NCI-H2196 treated with DMSO at 0.1 percent for 48 hours (cell line): ENCODE results near the gene LUZP1.

Experiments used
- DNase-seq: peaks from one replicate; lab custom pipeline; 2025; ENCODE audit not compliant: unreplicated experiment; lab: John Stamatoyannopoulos, UW

Gene LUZP1

DNA sequence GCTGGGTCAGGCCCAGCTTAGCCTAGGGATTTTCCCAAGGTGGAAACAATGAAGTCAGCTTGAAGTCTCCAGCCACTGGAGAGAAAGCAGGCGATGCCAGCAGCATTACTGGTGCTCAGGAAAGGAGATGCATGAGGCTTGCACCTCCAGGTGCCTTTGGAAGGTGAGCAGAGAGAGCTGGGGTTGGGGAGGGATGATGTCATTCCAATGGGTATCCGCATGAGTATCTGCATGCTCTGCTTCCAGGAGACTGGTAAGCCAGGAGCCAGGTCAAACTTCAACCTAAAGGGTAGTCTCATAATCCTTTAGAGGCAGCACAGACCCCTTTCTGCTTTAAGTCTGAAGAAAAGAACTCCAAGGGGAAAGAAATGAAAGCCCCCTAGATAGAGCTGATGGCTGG is 80.6 kb downstream of the LUZP1 start:
- no peak for DNase-seq

DNA sequence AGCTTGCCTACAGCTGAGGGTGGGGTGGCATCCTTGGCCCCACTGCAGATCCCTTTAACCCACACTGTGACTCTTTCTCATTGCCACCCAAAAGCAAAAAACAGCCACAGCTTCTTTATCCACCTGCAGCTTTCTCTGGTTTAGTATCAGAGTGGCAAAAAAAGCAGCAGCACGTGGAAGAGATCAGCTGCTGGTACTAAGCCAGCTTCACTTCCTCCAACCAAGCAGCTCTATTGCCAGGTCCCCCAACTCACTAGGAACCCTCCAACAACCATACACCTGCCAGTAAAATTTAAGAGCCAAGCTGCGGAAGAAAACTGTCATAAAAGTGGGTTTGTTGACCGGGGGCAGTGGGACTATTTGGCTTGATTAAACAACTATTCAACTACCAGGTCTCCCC is 83.0 kb downstream of the LUZP1 start:
- DNase-seq, result no peak

DNA sequence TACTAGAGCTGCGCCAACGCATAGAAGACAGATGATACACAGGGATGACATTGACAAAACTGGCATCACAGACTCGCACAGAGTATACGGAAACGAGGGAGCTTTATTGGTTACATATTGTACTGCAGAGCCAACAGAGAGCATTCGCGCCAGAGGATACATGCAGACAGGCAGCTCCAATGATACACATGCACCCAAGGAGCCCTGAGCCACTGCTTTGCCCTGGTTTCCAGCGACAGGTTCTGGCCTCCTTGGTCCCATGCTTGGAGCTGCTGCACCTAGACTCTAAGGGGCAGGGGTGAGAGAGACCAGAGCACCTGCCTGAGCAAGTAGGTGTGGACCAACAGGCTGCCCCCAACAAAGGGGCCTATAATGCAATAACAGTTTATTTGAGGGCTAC is 83.8 kb downstream of the LUZP1 start:
- DNase-seq, result no peak

DNA sequence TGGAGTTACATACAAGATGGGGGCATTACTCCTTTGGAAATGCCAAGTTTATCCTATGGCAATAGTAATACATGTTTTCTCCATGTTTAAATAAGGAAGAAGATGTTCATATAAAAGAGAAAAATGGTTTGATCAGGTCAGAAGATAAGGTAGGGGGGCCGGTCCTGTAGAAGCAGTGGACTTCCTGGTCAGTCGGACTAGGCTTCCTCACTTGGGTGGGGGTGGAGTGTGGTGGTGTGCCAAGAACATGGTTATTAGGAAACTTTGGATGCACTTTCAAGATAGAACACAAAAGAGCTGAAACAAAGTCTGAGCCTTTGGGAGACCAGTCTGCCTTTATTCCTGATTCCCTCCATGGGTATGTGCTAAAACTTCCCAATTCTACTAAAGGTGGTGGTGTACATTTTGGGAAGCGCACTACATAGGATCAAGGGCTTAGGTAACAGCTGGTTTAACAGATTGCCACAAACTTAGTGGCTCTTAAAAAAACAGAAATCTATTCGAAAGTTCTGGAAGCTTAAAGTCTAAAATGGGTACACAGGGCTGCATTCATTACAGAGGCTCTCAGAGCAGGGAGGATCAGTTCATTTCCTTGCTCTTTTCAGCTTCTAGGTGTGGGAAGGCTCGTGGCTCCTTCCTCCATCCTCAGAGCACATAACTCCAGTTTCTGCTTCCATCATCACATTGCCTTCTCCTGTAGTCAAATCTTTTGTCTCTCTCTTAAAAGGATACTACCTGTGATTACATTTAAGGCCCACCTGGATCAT is 84.8 kb downstream of the LUZP1 start:
- DNase-seq, result no peak

DNA sequence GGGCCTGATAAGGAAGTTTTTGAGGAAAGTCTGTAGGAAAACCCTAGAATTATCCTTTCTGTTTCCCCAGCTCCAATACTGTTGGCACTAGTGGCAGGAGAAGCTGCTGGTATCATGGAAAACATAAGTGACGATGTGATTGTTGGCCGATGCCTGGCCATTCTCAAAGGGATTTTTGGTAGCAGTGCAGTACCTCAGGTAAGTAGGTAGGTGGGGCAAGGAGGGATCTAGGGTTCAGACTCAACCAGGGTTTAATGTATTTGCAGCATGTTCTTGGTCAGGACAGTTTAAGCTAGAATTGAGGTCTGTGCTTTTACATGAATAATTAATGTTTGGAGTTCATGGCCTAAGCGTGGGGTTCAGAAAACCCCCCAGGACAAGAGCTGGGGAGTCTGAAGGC is 87.3 kb downstream of the LUZP1 start:
- DNase-seq, result no peak

DNA sequence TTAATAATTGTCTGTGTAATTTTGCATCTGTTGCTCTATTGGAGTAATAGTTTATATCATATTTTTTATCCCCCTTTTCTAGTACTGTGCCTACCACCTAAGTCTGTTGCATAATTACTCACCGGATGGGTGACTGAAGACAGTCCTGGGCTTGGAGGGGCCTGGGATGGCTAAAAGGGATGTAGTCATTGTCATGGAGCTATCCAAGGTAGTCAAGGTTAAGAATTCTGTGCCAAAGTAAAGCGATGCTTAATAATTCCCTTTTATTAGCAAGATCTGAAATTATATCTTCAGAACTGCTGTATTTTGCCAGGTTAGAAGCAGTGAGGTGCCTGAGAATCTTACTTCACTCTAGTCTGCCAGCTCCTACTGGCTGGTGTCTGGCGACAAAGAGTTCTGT is 87.8 kb downstream of the LUZP1 start:
- no peak for DNase-seq

DNA sequence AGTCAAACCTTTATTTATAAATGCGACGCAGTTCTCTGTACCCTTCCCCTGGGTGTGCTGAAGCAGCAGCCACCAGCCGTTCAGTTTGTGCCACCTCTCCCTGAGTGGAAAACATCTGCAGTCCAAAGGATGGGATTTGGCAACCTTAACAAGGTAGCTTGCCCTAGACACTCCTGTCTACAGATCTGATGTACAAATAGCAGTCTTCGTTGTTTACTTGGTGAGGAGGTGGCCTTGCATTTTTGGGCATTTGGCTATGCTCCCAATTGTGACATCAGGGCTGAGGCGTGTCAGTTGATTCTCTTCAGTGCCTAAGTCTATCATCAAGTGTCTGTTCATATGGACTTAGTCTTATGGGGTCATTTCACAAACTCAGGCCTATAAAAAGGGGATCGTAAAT is 89.6 kb downstream of the LUZP1 start:
- no peak for DNase-seq

DNA sequence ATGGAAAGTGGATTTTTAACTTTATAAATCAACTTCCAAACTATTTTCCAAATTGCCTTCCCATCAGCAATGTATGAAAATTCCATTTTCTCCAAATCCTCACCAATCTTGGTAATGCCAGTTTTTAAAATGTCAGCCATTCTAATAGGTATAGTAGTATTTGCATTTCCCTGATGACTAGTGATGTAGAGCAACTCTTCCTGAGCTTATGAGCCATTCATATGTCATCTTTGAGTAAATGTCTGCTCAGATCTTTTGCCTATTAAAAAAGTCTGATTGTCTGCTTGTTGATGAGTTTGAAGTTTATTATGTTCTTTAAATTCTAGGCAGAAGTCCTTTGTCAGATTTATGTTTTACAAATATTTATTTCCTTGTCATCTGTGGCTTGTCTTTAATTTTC is 94.6 kb downstream of the LUZP1 start:
- DNase-seq, result no peak

DNA sequence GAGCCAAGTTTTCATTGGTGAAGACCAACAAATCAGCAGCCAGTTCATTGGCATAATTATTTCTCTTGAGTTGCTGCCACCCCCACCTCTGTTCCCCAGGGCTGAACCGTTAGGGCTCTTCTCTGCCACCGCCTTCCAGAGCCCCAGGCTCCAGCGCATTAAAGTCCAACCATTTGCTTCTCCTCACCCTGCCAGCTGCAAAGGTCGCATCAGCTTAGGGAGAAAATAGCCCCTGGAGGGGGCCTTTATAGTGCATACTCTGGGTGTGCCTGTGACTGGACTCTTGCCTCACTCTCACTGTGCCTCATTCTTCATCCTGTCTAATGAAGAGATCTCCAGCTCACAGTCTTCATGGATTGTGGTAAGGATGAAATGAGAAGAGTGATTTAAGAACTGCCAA is 99.0 kb downstream of the LUZP1 start:
- no peak for DNase-seq

DNA sequence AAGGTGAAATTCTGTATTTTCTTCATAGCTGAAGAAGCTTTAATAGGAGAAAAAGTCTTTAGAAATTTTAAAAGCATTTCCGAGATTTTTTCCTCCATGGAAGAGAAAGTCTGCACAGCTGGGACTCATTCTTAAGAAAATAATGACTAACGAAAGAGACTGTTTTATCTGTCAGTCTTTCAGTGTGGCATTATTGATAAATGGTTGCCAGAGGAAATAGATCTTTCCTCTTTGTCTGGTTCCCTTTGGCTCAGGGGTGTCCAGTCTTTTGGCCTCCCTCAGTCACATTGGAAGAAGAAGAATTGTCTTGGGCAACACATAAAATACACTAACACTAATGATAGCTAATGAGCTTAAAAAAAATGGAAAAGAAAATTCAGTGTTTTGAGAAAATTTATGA is 99.5 kb downstream of the LUZP1 start:
- no peak for DNase-seq

DNA sequence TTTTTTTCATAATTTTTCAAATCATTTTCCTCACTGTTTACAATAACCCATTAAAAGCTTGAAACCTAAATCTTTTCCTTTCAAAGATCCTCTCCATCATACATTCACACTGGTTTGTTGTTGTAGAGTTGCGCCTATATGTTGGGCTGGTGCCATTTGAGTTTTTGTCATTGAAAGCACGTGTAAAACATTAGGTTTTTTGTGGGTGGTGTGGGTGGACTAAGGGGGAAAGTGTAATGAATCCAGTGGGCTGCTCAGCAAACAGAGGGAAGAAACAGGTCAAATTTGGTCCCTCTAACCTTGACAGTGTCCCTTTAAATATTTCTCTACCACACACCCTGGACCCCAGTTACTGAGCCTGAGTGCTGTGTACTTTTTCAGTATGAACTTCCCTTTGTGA is 102.6 kb downstream of the LUZP1 start:
- no peak for DNase-seq

DNA sequence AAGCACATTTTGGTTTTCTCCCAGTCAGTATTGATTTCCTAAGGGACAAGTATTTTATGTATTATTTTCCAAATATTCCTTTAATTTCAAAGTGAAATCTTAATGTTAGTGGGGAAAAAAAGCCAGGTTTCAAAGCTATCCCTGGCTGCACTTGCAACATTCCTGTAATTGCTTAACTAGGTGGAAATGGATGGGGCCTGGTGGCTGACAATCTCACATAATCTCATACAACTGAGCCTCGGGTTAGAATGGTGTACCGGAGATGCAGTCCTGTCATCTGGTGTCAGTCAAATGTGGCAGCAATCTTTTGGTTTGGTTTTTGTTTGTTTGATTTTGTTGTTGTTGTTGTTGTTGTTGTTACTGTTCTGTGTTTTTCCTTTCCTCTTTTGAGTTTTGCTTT is 103.3 kb downstream of the LUZP1 start:
- no peak for DNase-seq

DNA sequence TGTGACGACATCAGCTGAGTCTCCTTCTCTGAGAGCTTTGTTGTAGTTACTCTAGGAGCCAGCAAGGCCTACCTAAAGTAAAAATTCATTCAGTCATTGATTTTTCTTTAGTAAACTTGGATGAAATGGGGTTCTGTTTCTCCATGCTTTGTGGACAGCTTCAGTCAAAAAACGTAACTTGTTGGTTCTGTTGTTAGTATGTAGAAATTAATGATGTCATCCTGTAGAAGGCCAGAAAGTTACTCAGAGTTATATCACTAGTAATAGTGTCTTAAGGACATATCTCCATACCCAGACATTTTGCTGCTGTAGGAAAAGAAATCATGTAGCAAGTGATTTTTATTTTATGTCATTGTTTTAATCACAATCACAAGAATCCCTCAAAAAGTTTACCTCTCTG is 106.4 kb downstream of the LUZP1 start:
- DNase-seq, result no peak

DNA sequence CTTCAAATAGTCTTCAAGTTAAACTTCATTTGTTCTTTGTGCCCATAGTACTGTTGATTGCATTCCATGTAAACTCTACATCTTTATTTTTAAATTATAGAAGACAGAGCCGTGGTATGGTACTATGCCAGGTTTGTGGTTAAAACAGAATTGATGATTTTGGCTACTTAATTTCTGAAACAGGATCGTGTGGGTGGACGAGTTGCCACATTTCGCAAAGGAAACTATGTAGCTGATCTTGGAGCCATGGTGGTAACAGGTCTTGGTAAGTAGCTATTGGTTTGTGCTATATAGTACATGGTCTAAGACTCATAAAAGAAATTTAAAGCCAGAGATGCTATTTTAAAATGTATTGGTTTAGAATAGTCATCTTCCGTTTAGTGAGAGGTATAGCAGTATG is 111.4 kb downstream of the LUZP1 start:
- DNase-seq, result no peak

DNA sequence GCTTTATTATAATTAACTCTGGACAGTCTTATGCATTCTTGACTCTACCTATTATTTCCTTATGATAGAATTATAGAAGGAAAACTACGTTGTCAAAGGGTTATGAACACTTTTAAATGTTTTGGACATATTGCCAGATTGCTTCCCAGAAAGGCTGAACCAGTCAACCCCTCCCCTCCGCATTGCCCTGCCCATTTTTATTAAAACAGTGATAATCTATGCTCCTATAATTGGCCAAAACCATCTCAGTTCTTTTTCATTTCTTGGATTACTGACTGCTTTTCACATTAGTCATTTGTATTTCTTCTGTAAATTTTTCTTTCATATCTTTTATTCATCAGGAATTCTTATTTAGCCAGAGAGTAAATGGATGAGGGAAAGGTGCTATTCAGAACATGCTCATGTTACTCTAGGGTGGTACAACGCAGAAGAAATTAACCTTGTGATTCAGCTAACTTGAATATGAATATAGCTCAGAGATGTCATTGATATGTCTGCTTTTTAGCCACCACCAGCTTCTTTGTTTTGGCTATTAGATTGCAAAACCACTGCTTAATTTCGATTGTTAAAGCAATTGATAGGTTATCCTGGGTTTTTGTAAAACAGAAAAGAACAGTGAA is 117.3 kb downstream of the LUZP1 start:
- DNase-seq, result no peak

DNA sequence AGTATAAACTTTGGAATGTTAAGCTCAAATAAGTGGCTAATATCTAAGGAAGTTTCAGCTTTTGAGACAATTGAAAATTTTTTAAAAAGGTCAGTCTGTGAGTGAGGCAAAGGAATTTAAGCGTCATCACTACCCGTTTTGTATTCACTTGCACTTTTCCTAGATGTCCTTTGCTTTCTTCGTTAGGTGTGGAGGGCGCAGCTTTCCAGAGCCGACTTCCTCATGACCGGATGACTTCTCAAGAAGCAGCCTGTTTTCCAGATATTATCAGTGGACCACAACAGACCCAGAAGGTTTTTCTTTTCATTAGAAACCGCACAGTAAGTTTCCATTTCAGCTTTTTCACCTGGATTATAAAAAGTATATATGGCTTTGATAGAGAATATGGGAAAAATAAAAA is 118.5 kb downstream of the LUZP1 start:
- no peak for DNase-seq

DNA sequence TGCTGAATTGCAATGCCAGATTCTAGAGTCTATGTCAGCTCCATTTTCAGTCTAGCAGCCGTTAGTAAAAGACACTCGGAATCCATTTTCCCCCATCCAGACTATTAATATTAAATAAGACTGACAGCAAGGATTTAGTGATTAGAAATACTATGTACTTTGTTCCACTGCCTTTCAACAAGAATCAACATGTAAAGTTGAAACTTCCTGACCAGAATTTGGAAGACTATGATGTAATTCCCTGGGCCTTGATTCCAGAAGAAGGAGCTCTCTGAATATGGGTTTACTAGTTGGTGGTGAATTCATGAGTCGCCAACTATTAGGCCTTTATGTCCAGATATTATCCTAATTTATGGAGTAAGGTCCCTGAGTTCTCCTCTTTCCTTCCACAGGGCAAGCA is 124.6 kb downstream of the LUZP1 start:
- DNase-seq, result no peak

DNA sequence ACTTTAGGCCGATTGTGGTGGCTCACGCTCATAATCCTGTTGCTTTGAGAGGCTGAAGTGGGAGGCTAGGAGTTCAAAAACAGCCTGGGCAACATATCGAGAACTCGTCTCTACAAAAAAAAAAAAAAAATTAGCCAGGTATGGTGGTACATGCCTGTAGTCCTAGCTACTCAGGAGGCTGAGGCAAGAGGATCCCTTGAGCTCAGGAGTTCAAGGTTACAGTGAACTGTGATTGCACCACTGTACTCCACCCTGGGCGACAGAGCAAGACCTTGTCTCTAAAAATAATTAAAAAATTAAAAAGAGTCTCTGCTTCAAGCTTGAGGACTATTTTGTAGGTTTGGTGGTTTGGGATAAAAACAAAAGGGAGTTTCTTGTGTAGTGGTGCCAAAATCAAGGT is 128.1 kb downstream of the LUZP1 start:
- no peak for DNase-seq

DNA sequence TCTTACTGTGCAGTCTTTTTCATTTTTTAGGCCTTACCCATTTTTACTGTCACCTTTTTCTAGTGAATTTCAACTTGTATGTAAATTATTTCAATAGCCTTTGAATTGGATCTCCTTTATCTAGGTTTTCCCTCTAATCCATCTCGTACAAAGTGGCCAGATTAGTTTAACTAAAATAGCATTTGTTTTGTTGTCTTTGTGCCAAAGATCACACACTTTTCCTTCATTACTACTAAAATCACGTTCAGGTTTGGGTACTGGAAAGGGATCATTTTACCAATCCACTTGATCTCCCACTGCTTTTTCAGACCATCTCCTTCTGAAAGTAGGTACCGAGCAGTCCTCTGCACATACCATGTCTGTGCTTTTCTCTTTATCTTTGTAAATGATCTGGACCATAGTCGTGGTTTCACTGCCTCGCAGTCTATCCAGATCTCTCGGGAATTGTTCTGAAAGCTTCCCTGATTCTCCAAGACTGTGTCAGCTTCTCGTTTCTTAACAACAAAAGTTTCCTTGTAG is 129.3 kb downstream of the LUZP1 start:
- DNase-seq, result no peak

DNA sequence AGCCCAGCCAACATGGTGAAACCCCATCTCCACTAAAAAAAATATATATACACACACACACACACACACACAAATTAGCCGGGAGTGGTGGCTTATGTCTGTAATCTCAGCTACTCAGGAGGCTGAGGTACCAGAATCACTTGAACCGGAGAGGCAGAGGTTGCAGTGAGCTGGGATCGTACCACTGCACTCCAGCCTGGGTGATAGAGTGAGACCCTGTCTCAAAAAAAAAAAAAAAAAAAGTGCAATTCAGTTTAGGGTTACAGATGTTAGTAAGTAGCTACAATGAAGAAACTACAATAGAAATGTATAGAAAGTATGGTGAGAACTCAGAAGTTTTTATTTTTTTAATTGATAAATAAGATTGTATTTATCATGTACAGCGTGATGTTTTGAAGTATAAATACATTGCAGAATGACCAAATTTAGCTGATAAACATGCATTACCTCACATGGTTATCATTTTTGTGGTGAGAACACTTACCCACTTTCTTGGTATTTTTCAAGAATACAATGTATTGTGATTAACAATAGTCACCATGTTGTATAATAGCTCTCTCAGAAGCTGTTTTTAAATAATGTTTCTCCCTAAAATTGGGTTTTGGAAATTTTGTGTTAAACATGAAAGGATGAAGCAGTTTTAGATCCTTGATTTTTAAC is 131.4 kb downstream of the LUZP1 start:
- DNase-seq, result no peak

DNA sequence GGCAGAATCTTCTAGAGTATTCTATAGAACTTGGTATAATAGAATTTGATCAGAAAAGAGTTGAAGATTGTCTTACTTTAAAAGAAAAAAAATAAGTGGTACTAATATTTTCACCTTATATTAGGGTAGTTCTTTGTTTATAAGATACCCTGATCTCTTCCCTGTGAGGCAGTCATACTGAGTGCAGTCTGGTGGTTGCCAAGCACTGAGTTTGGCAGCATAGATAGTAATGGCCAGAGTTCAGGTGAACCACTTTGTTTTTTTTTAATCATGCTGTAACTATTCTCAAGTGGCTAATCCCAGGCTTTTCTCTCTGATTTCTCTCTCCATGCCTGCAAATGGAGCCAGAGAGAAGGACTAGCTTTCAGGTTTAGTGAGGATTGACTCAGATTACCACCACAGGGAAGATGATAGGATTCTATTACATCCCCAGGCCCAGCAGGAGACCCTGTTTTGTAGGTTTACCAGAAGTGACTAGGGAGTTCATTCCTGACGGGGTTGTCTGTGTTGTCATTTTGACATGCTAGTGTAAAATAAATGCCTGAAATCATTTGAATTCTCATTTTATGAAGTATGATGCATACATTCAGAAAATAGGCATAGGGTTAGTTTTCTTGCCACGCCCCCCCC is 132.7 kb downstream of the LUZP1 start:
- no peak for DNase-seq
